B cell (primary cell): Measurements from ENCODE around the gene NCAN. TPM values are rescaled to one million over a fixed set of nuclear protein-coding genes. Genes with fewer than 3 reads are reported as not detected.

Experiments
- ATAC-seq: fragments of 200-7000 bp; cut with Tn5 transposase; one replicate; pipeline ENCODE4 v1.10.0; 2021; ENCODE audit warnings: low read depth, mild to moderate bottlenecking, moderate number of reproducible peaks, moderate library complexity
- CTCF ChIA-PET: fragments of 350-600 bp; sonication (Branson Sonifier 250); formaldehyde crosslinking; loops from one replicate; lab custom pipeline; 2021; ENCODE audit warnings: antibody characterized with exemption, inconsistent platforms; lab: Charles Lee
- POLR2A ChIA-PET: fragments of 350-600 bp; sonication (Branson Sonifier 250); formaldehyde crosslinking; loops from one replicate; lab custom pipeline; 2021; ENCODE audit warnings: antibody characterized with exemption; lab: Charles Lee
- DNase-seq: peaks from one replicate; pipeline ENCODE4 v3.0.0; 2013
- H2AFZ ChIP-seq: 2 replicates; pipeline ENCODE4 v1.6.1; 2012; ENCODE audit warnings: mild to moderate bottlenecking, low read depth, low read length; ENCODE audit not compliant: insufficient read depth, poor library complexity, severe bottlenecking
- H3K27ac ChIP-seq, 2 donors: 1 replicate in 1 of 2; 2 replicates in 1 of 2; pipeline ENCODE4 v1.5.1; 2012 to 2013; ENCODE audit warnings: low read length in 2 of 2, mild to moderate bottlenecking in 2 of 2, moderate library complexity in 1 of 2
- H3K27me3 ChIP-seq, 4 experiments: fragments of 200-600 bp in 1 of 4; sonication (generic) in 1 of 4; replicated peaks in 1 of 4; 1 replicate in 2 of 4; 2 replicates in 2 of 4; pipeline versions ENCODE4 v1.6.1 to v1.7.0; 2013 to 2016; ENCODE audit warnings: low read length in 3 of 4, mild to moderate bottlenecking in 2 of 4, mixed read lengths in 1 of 4, moderate library complexity in 1 of 4; ENCODE audit not compliant: insufficient read depth in 4 of 4, control insufficient read depth in 3 of 4; ENCODE audit errors: control extremely low read depth in 1 of 4
- H3K36me3 ChIP-seq, 2 experiments: replicated peaks in 1 of 2; 1 replicate in 1 of 2; 2 replicates in 1 of 2; pipeline versions ENCODE4 v1.6.1 to v1.7.1; 2013; ENCODE audit warnings: low read length in 1 of 2; ENCODE audit not compliant: insufficient read depth in 2 of 2, control insufficient read depth in 1 of 2; ENCODE audit errors: control extremely low read depth in 1 of 2, extremely low read depth in 1 of 2
- H3K4me1 ChIP-seq, 2 donors: fragments of 200-600 bp in 1 of 2; sonication (generic) in 1 of 2; 1 replicate in 1 of 2; 2 replicates in 1 of 2; pipeline versions ENCODE4 v1.5.1 to v1.6.1; 2013 to 2017; ENCODE audit warnings: low read length in 2 of 2; ENCODE audit not compliant: control insufficient read depth in 2 of 2, insufficient read depth in 2 of 2
- H3K4me2 ChIP-seq: replicated peaks from 2 replicates; pipeline ENCODE3; 2012; ENCODE audit warnings: mild to moderate bottlenecking, low read depth, low read length; ENCODE audit not compliant: poor library complexity, severe bottlenecking
- H3K4me3 ChIP-seq, 5 experiments: fragments of 200-600 bp in 1 of 5; sonication (generic) in 1 of 5; 1 replicate in 3 of 5; 2 replicates in 2 of 5; pipeline versions ENCODE4 v1.5.1 to v1.7.0; 2011 to 2016; ENCODE audit warnings: low read length in 4 of 5, mild to moderate bottlenecking in 4 of 5, low read depth in 2 of 5, control low read depth in 1 of 5, moderate library complexity in 1 of 5; ENCODE audit not compliant: insufficient read depth in 1 of 5; ENCODE audit errors: control extremely low read depth in 1 of 5, extremely low read depth in 1 of 5
- H3K79me2 ChIP-seq: fragments of 200-600 bp; sonication (generic); one replicate; pipeline ENCODE4 v1.6.0; 2016; ENCODE audit warnings: low read length; ENCODE audit not compliant: control insufficient read depth, insufficient read depth
- H3K9ac ChIP-seq: fragments of 200-600 bp; sonication (generic); 2 replicates; pipeline ENCODE4 v1.6.1; 2017; ENCODE audit warnings: mild to moderate bottlenecking, low read length, moderate library complexity
- H3K9me3 ChIP-seq, 3 donors: one replicate each; pipeline versions ENCODE4 v1.6.1 to v1.7.1; 2013; ENCODE audit warnings: low read length in 2 of 3; ENCODE audit not compliant: control insufficient read depth in 2 of 3, insufficient read depth in 1 of 3; ENCODE audit errors: control extremely low read depth in 1 of 3
- H4K20me1 ChIP-seq: 2 replicates; pipeline ENCODE4 v1.6.0; 2012; ENCODE audit warnings: mild to moderate bottlenecking, low read length; ENCODE audit not compliant: insufficient read depth, control insufficient read depth, poor library complexity, severe bottlenecking
- H3K27ac Mint-ChIP-seq: one replicate; pipeline ENCODE4 v1.8.0; 2021; ENCODE audit warnings: mixed read lengths
- H3K27me3 Mint-ChIP-seq: one replicate; pipeline ENCODE4 v1.8.0; 2021; ENCODE audit warnings: mixed read lengths
- H3K4me1 Mint-ChIP-seq: one replicate; pipeline ENCODE4 v1.8.0; 2021; ENCODE audit warnings: mixed read lengths
- H3K4me3 Mint-ChIP-seq: one replicate; pipeline ENCODE4 v1.8.0; 2021; ENCODE audit warnings: mixed read lengths
- H3K9me3 Mint-ChIP-seq: one replicate; pipeline ENCODE4 v1.8.0; 2022; ENCODE audit warnings: mixed read lengths; ENCODE audit not compliant: insufficient read depth
- EZH2 ChIP-seq: IDR thresholded peaks from 2 replicates; pipeline ENCODE4 v1.6.1; 2012; ENCODE audit warnings: borderline replicate concordance, low read depth, mild to moderate bottlenecking, moderate library complexity, low read length; ENCODE audit not compliant: insufficient read depth, poor library complexity, severe bottlenecking
- WGBS: methylation state at CpG from one replicate; pipeline ENCODE4 v1.1.5; 2013; ENCODE audit warnings: missing lambda C conversion rate; ENCODE audit not compliant: insufficient coverage; 5-methylcytosine and 5-hydroxymethylcytosine counted together
- intact Hi-C: fragments of 100-400 bp; cut with micrococcal nuclease; formaldehyde crosslinking; loops from one replicate; pipeline ENCODE4 v1.10.0; 2022
- polyA plus RNA-seq: library from polyadenylated mRNA; depleted of rRNA; stranded (reverse); fragments of >200 nt; gene quantifications from 2 replicates; pipeline ENCODE4 v1.2.3, GENCODE V29; 2012
- total RNA-seq, 2 donors: library from RNA; stranded (reverse); fragments of 120-200 nt in 1 of 2; gene quantifications; 1 replicate in 1 of 2; 2 replicates in 1 of 2; pipeline versions ENCODE4 v1.2.3 to v1.2.4, GENCODE V29; 2013 to 2022
- TF ChIP-seq, protein P1 (sequence below): fragments of 200-600 bp; IDR thresholded peaks from one replicate; pipeline ENCODE4 v1.8.0; 2022; ENCODE audit warnings: antibody characterized with exemption, mild to moderate bottlenecking

NCAN gene
- total and polyA plus RNA-seq, 2 donors (not counting 1 experiment from before 2014, with no cell fraction given): 0.03 TPM; not detected in 1

DNA sequence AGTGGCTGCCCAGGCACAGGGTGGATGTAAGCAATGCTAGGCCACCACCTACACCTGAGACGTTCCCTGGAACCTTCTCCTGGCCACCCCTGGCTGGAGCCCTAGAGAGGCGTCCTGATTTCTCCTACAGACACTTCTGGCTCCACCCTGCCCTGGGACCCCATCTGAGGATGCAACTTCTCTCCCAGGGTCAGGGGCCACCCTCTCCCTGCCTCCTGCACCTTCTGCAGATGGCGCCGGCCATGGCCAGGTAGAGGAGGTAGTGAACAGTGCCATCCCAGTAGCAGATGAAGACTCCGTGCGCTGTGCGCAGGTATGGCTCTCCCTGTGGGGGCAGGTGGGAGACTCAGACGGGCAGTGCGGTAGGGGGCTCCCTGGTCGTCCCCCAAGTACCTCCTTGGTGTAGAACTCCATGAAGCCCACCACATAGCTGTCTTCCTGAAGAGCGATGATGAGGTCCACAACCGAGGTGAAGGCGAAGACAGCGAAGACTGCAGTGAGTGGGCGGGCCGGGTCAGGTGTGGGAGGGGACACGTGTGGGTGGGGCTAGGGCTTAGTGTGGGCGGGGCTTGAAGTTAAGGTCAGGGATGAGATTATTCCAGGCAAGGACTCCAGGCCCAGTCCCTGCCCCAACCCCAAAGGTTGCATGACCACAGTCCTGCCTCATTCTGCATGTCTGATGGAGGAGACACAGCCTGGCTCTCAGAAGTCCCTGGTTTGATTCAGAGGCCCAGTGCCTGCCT, 58.4 kb downstream of the NCAN start:
- no peak overlapping the region for H3K4me2 ChIP-seq
- H2AFZ ChIP-seq: no peak overlapping the region
- H3K4me1 Mint-ChIP-seq: peaks cover 5% of the 10 kb centered on the region
- ChIA-PET CTCF (no interaction called here), POLR2A (no interaction called here)
- peaks cover 0 to 23% (median 0%) of the 10 kb centered on the region in 4 experiments for H3K27me3 ChIP-seq
- H3K4me1 ChIP-seq: peaks cover 0 to 5% of the 10 kb centered on the region in 2 donors
- H3K9ac ChIP-seq: no peak overlapping the region
- TF ChIP-seq, protein P1, sequence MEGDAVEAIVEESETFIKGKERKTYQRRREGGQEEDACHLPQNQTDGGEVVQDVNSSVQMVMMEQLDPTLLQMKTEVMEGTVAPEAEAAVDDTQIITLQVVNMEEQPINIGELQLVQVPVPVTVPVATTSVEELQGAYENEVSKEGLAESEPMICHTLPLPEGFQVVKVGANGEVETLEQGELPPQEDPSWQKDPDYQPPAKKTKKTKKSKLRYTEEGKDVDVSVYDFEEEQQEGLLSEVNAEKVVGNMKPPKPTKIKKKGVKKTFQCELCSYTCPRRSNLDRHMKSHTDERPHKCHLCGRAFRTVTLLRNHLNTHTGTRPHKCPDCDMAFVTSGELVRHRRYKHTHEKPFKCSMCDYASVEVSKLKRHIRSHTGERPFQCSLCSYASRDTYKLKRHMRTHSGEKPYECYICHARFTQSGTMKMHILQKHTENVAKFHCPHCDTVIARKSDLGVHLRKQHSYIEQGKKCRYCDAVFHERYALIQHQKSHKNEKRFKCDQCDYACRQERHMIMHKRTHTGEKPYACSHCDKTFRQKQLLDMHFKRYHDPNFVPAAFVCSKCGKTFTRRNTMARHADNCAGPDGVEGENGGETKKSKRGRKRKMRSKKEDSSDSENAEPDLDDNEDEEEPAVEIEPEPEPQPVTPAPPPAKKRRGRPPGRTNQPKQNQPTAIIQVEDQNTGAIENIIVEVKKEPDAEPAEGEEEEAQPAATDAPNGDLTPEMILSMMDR: no peak
- TF ChIP-seq EZH2: no peak
- no peak overlapping the region for H3K27ac Mint-ChIP-seq
- WGBS: 88% methylated on average over 9 of the region's 18 CpGs
- peaks cover 0 to under 1% of the 10 kb centered on the region in 2 experiments for H3K36me3 ChIP-seq
- H3K27me3 Mint-ChIP-seq: peaks cover 26% of the 10 kb centered on the region
- no peak overlapping the region for H3K4me3 ChIP-seq
- no peaks in the 10 kb centered on the region for H3K9me3 Mint-ChIP-seq
- ATAC-seq: no peak
- DNase-seq: no peak
- H3K4me3 Mint-ChIP-seq: no peak overlapping the region
- intact Hi-C loops: no loop called here
- peaks cover 0 to 4% (median 0%) of the 10 kb centered on the region in 3 donors for H3K9me3 ChIP-seq
- no peaks in the 10 kb centered on the region for H3K79me2 ChIP-seq
- no peaks in the 10 kb centered on the region for H4K20me1 ChIP-seq
- no peak overlapping the region for H3K27ac ChIP-seq
